Activated CD8-positive, alpha-beta memory T cell treated with anti-CD3 and anti-CD28 coated beads, Interleukin-2, amount 50 U/mL, for 24 hours (primary cell): ENCODE results near the gene KRT25.
A peak's percentile ranks its signal among the peaks of the same experiment; 100 is the strongest.

Experiments
- DNase-seq: peaks from one replicate; pipeline ENCODE4 v3.0.0-alpha.2; 2020; ENCODE audit errors: extremely low read depth

Gene KRT25

GRCh38 chr17:40755231-40755630 lies at the start of gene KRT25:
KRT25 (minus strand) TSS chr17:40755331; CDS start chr17:40755271, 60 bp downstream.
- DNase-seq = no peak

GRCh38 chr17:40803617-40804082 lies 48.5 kb upstream of the KRT25 start:
- peak; percentile 39 for DNase-seq

GRCh38 chr17:40801157-40801556 lies 46.0 kb upstream of the KRT25 start:
- DNase-seq = no peak

- no peak for DNase-seq
Observed at GRCh38 chr17:40800381-40800780, 45.2 kb upstream of the KRT25 start.

- no peak for DNase-seq
Observed at GRCh38 chr17:40799859-40800258, 44.7 kb upstream of the KRT25 start, which contains the start of gene KRT28. KRT28 (minus strand) TSS chr17:40799959; CDS start chr17:40799893, 66 bp downstream.

GRCh38 chr17:40796846-40797245 lies 41.7 kb upstream of the KRT25 start:
- no peak for DNase-seq

GRCh38 chr17:40795019-40795667 lies 40.0 kb upstream of the KRT25 start:
- no peak for DNase-seq

GRCh38 chr17:40794466-40794865 lies 39.3 kb upstream of the KRT25 start:
- DNase-seq = no peak

- no peak for DNase-seq
Observed at GRCh38 chr17:40793832-40794231, 38.7 kb upstream of the KRT25 start.

- DNase-seq = no peak
Observed at GRCh38 chr17:40791787-40792436, 36.8 kb upstream of the KRT25 start.

GRCh38 chr17:40791111-40791510 lies 36.0 kb upstream of the KRT25 start:
- no peak for DNase-seq

GRCh38 chr17:40782450-40782849 lies 27.3 kb upstream of the KRT25 start, which contains the start of gene KRT27:
KRT27 (minus strand) TSS chr17:40782550; CDS start chr17:40782493, 57 bp downstream.
- no peak for DNase-seq

GRCh38 chr17:40779181-40779909 lies 24.2 kb upstream of the KRT25 start:
- DNase-seq = no peak

GRCh38 chr17:40778461-40778860 lies 23.3 kb upstream of the KRT25 start:
- no peak for DNase-seq

GRCh38 chr17:40777971-40778370 lies 22.8 kb upstream of the KRT25 start:
- no peak for DNase-seq

- DNase-seq = no peak
Observed at GRCh38 chr17:40777459-40777858, 22.3 kb upstream of the KRT25 start.

- DNase-seq = no peak
Observed at GRCh38 chr17:40775945-40776344, 20.8 kb upstream of the KRT25 start.

- DNase-seq = no peak
Observed at GRCh38 chr17:40772101-40772500, 17.0 kb upstream of the KRT25 start, which contains the start of gene KRT26. KRT26 (minus strand) TSS chr17:40772201; CDS start chr17:40772113, 88 bp downstream.

GRCh38 chr17:40765657-40766056 lies 10.5 kb upstream of the KRT25 start:
- DNase-seq = no peak

GRCh38 chr17:40763752-40764151 lies 8.6 kb upstream of the KRT25 start:
- DNase-seq = no peak

GRCh38 chr17:40760105-40761016 lies 5.2 kb upstream of the KRT25 start:
- DNase-seq = no peak
